HG03135 (cell line): ENCODE measurements around the gene RAB40C.

Source experiments
- ATAC-seq: cut with Tn5 transposase; IDR thresholded peaks from one replicate; pipeline ENCODE4 v1.9.1; 2021; ENCODE audit warnings: mild to moderate bottlenecking, moderate library complexity; ENCODE audit not compliant: unreplicated experiment

RAB40C gene

GRCh38 chr16:630249-630814, 40.5 kb downstream of the RAB40C start:
- ATAC-seq: no peak

- no peak for ATAC-seq
These were observed 41.0 kb downstream of the RAB40C start, which contains the start of gene WFIKKN1 for GRCh38 chr16:630815-631405. Gene WFIKKN1 (plus strand): TSS chr16:630985. CDS start chr16:631254, 269 bp downstream.

DNA sequence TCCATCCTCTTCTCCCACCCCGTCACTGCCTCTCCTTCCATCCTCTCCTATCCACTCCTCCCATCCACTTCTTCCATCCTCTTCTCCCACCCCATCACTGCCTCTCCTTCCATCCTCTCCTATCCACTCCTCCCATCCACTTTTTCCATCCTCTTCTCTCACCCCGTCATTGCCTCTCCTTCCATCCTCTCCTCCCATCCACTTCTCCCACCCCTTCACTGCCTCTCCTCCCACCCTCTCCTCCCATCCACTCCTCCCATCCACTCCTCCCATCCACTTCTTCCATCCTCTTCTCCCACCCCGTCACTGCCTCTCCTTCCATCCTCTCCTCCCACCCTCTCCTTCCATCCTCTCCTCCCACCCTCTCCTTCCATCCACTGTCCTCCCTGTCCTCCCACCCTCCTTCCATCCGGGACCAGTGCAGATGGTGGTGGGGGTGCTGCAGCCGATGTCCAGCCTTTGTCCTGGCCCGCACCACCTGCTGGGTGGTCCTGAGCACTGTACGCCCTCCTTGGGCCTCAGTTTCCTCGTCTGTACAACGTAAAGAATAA, 42.0 kb downstream of the RAB40C start:
- no peak for ATAC-seq

- no peak for ATAC-seq
These were observed 42.8 kb downstream of the RAB40C start for GRCh38 chr16:632486-633335.

DNA sequence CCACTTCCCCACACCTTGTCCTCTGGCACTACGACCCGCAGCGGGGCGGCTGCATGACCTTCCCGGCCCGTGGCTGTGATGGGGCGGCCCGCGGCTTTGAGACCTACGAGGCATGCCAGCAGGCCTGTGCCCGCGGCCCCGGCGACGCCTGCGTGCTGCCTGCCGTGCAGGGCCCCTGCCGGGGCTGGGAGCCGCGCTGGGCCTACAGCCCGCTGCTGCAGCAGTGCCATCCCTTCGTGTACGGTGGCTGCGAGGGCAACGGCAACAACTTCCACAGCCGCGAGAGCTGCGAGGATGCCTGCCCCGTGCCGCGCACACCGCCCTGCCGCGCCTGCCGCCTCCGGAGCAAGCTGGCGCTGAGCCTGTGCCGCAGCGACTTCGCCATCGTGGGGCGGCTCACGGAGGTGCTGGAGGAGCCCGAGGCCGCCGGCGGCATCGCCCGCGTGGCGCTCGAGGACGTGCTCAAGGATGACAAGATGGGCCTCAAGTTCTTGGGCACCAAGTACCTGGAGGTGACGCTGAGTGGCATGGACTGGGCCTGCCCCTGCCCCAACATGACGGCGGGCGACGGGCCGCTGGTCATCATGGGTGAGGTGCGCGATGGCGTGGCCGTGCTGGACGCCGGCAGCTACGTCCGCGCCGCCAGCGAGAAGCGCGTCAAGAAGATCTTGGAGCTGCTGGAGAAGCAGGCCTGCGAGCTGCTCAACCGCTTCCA, 43.6 kb downstream of the RAB40C start:
- ATAC-seq: no peak

DNA sequence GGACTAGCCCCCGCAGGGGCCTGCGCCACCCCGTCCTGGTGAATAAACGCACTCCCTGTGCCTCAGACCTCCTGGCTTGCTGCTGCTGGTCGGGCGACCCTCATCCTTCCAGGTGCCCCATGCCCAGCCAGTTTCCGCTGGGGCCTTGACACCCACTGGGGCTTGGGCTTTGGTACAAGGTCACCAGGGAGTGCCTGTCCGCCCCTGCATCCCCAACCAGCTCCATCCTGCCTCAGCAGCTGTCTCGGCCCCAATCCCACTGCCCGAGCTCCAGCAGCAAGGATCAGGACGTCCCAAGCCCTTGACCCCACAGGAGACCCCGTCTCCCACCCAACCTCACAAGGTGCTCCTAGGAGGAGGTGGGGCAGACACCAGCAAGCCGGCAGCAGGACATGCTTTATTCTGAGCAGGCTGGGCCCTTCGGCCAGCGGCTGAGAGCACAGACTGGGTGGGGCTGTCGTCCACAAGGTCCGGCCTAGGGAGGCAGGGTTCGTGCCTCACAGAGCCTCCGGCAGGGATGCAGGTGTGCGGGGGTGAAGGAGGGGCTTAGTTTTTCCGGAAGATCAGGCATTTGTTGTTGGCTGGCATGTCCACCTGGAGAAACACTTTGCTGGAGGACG, 44.3 kb downstream of the RAB40C start:
- ATAC-seq: no peak

DNA sequence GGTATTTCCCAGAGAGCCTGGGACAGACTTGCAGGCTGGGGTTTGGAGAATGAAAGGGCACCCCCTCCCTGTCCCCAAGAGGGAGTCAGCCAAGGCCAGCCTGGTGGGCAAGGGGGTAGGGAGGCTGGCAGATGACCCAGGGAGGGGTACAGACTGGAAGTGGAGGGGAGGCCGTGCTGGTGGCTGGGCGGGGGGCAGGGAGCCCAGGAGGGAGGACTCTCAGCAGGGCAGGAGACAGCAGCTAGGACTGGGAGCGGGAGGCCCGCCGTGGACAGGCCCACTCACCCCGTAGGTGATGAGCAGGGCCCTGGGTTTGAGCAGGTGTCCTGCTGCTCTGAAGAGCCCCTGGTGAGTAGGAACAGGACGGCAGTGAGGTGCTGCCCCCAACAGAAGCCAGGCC, 45.1 kb downstream of the RAB40C start:
- ATAC-seq: no peak

DNA sequence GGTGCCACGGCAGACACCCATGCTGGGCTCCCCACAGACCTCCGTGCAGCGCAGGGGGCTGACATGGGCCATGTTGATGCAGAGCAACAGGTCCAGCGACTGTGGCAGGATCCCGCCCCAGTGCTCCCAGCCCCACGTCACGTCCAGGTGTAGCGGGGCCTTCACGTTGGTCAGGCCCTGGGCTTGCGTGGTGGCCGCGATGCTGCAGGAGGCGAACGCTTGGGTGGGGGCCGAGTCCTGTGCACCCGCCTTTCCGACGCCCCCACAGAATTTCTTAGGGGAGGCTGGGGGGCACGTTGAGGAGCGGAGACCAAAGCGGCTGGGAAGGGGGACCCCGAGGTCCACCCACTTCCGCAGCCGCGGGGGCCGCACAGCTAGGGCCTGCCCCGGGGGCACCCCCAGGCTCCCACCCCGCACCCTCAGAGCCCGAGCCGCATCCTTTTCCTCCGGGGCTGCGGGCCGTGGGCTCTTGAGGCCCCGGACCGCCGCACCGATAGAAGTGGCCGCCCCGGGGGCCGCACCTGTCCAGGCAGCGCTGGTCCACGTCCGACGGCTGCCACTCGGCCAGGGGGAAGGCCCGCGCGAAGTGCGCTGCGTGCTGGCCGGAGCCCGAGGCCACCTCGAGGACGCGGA, 45.8 kb downstream of the RAB40C start:
- ATAC-seq: no peak

DNA sequence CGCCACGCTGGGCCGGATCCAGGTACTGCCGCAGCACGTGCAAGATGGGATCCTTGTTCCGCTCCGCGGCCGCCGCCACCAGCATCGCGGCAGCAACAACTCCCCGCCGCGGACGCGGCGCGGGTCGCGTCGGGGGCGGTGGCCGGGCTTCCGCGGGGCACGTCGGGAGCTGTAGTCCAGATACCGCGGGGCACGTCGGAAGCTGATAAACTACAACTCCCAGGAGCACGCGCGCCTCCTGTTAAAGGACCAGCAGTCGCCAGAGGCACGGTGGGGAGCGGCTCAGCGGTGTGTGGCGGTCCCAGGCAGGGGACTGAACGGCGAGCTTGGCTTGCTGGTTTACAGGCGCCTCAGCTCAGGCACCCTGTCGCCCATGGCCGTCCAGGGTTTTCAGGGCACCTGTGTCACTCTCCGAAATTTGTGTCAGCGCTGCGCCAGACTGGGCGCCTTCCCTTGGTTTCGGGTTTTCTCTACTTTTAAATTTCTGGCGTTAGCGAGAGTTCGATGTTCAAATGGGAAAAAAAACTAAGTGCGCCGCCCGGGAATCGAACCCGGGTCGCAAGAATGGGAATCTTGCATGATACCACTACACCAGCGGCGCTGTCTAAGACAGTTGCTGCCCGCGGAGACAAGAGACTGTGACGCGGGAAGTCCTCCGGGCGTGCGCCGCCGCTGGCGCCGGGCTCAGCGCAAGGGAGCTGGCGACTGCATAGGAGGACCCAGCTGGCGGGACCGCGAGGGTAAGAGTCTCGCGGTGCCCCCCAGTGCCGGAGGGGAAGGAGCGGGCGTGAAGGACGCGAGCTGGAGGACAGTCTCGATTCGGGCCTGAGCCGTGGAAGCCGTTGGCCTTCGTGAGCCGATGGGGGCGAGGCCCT, 46.6 kb downstream of the RAB40C start, which contains the start of gene METTL26:
METTL26 (minus strand) TSS at position 100 of the 875 bp plus-strand sequence; CDS start at position 85, 15 bp downstream.
- ATAC-seq: peak; percentile 69

GRCh38 chr16:637081-638018, 47.5 kb downstream of the RAB40C start:
- no peak for ATAC-seq

DNA sequence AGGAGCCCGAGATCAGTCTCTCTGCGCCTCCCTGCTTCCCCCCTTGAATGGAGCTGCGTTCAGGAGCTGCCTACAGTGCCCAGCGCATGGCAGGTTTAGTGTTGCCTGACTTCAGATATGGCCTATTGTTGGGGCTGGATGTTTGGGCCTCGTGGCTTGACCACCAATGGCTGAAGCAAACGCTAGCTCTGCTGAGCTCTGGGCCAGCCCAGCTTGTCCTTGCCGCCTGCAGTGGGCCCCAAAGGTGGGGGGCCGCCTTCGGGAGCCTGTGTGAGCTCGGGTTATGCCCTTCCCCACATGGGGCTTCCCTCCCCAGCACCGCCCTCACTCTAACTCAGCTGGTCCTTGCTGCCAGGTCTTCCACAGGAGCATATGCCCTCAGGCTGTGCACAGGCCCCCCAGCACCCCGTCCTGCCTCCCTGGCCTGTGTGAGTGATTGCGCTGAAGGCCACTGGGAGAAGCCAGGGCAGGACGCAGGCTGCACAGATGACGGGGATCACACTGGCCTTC, 48.2 kb downstream of the RAB40C start:
- no peak for ATAC-seq

GRCh38 chr16:638836-639235, 49.0 kb downstream of the RAB40C start:
- ATAC-seq: no peak

DNA sequence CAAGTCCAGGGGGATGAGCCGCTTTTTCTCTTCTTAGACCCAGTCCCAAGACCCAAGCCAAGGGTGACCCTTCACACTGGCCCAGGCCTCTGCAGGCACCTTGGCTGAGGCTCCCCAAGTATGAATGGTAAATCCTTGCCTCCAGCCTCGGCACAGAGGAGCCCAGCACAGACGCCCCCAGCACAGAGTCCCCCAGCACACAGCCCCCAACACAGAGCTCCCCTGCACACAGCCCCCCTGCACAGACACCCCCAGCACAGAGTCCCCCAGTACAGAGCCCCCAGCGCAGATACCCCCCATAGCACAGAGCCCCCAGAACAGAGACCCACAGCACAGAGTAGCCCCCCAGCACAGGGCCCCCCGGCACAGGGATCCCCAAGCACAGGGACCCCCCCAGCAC, 50.7 kb downstream of the RAB40C start:
- no peak for ATAC-seq

DNA sequence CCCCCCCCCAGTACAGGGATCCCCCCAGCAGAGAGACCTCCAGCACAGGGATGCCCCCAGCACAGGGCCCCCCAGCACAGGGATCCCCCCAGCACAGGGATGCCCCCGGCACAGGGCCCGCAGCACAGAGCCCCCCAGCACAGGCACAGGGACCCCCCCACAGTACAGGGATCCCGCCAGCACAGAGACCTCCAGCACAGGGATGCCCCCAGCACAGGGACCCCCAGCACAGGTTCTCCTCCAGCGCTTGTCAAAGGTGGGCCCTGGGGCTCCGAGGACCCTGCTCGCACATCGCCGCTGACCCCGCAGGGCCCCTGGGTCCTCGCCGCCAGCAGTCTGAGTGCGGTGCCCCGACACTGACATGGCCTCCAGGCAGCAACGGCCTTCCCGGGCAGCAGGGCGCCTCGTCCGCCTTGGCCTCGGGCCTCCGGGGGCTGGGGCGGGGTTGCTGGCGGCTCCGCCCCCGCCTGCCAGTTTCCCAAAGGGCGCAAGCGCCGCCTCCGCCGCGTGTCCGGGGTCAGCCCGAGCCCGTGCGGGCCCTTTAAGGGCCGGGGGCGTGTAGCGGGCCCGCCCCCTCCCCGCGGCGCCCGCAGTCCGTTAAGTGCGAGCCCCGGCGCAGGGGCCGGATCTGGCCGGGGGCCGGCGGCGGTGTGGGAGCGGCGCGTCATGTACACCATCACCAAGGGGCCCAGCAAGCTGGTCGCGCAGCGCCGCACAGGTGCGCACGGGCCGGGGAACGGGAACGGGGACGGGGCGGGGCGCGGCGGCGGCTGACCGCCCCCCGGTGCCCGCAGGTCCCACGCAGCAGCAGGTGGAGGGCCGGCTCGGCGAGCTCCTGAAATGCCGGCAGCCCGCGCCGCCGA, 51.7 kb downstream of the RAB40C start, which contains the start of gene MCRIP2:
MCRIP2 (plus strand) TSS at position 503 of the 863 bp plus-strand sequence; CDS start at position 667, 164 bp downstream.
- no peak for ATAC-seq

GRCh38 chr16:642189-643049, 52.6 kb downstream of the RAB40C start:
- no peak for ATAC-seq

- ATAC-seq: no peak
These were observed 53.1 kb downstream of the RAB40C start for GRCh38 chr16:643050-643368.
